Skeletal muscle tissue (tissue), 4 donors: Measurements from ENCODE around the gene PTPRH. TPM values are rescaled to one million over a fixed set of nuclear protein-coding genes. Genes with fewer than 3 reads are reported as not detected.

ENCODE experiments used
- H3K27ac ChIP-seq: one replicate; pipeline ENCODE4 v1.7.0; 2013; ENCODE audit warnings: mild to moderate bottlenecking, low read depth, low read length, inconsistent platforms
- H3K27me3 ChIP-seq, 3 donors: one replicate each; pipeline ENCODE4 v1.7.0; 2013; ENCODE audit warnings: low read length in 3 of 3; ENCODE audit not compliant: control insufficient read depth in 3 of 3, insufficient read depth in 3 of 3
- H3K36me3 ChIP-seq, 3 donors: one replicate each; pipeline ENCODE4 v1.7.0; 2013; ENCODE audit warnings: low read length in 3 of 3; ENCODE audit not compliant: control insufficient read depth in 3 of 3, insufficient read depth in 3 of 3
- H3K4me1 ChIP-seq, 3 donors: one replicate each; pipeline ENCODE4 v1.7.0; 2013; ENCODE audit warnings: low read length in 3 of 3, mild to moderate bottlenecking in 3 of 3; ENCODE audit not compliant: control insufficient read depth in 3 of 3, insufficient read depth in 3 of 3
- H3K4me3 ChIP-seq, 3 donors: one replicate each; pipeline ENCODE4 v1.7.0; 2013; ENCODE audit warnings: low read length in 3 of 3
- H3K9ac ChIP-seq, 3 donors: one replicate each; pipeline ENCODE4 v1.7.0; 2013; ENCODE audit warnings: low read length in 3 of 3, mild to moderate bottlenecking in 3 of 3, moderate library complexity in 2 of 3, low read depth in 1 of 3
- H3K9me3 ChIP-seq, 3 donors: one replicate each; pipeline ENCODE4 v1.7.0; 2013; ENCODE audit warnings: low read length in 3 of 3; ENCODE audit not compliant: control insufficient read depth in 3 of 3
- total RNA-seq: library from RNA; depleted of rRNA; stranded (reverse); fragments of >200 nt; gene quantifications from one replicate; pipeline ENCODE4 v1.2.3, GENCODE V29; 2014
- donor health status: Osteomylitis.

PTPRH gene
- total RNA-seq, 1 donor from 2014 or later, result under 0.01 TPM

- H3K9me3 ChIP-seq, result no peaks in the 10 kb centered on the region
- H3K4me3 ChIP-seq, result no peak overlapping the region
- no peaks in the 10 kb centered on the region for H3K27me3 ChIP-seq
- H3K4me1 ChIP-seq, result no peaks in the 10 kb centered on the region
- H3K9ac ChIP-seq, result no peak overlapping the region
- no peak overlapping the region for H3K27ac ChIP-seq
- peaks cover 59 to 61% (median 60%) of the 10 kb centered on the region in 3 donors for H3K36me3 ChIP-seq
These were observed 22.3 kb upstream of the PTPRH start for GRCh38 chr19:55231391-55232285.

- H3K36me3 ChIP-seq, result peaks cover 52 to 58% (median 57%) of the 10 kb centered on the region in 3 donors
These were observed 21.5 kb upstream of the PTPRH start for GRCh38 chr19:55230780-55231179.

DNA sequence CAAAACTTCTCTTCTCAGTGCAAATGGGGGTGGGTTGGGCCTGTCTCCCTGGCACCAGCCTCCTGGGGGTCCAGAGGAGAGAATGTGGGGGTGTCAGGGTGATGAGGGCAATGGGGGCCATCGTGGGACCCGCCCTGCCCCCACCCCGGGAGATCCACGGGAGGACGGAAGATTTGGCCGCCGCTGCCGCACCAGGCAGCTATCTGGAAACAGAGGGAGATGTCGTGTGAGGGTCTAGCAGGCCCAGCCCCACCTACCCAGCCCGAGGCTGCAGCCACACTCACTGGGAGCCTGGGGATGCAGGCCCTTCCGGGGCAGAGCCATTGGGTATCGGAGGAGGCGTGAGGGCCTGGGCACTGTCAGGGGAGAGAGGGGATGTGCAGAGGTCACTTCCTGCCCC is 21.0 kb upstream of the PTPRH start:
- no peaks in the 10 kb centered on the region for H3K9me3 ChIP-seq
- no peak overlapping the region for H3K9ac ChIP-seq
- H3K27ac ChIP-seq, result no peak overlapping the region
- H3K4me1 ChIP-seq, result no peaks in the 10 kb centered on the region
- peaks cover 51 to 57% (median 57%) of the 10 kb centered on the region in 3 donors for H3K36me3 ChIP-seq
- H3K27me3 ChIP-seq, result no peaks in the 10 kb centered on the region
- H3K4me3 ChIP-seq, result no peak overlapping the region

More at GRCh38 chr19:55230780-55231179, 21.5 kb upstream of the PTPRH start:
- H3K4me3 ChIP-seq, result no peak overlapping the region
- H3K27me3 ChIP-seq, result no peaks in the 10 kb centered on the region
- no peaks in the 10 kb centered on the region for H3K9me3 ChIP-seq
- H3K4me1 ChIP-seq, result no peaks in the 10 kb centered on the region
- H3K9ac ChIP-seq, result no peak overlapping the region
- no peak overlapping the region for H3K27ac ChIP-seq

DNA sequence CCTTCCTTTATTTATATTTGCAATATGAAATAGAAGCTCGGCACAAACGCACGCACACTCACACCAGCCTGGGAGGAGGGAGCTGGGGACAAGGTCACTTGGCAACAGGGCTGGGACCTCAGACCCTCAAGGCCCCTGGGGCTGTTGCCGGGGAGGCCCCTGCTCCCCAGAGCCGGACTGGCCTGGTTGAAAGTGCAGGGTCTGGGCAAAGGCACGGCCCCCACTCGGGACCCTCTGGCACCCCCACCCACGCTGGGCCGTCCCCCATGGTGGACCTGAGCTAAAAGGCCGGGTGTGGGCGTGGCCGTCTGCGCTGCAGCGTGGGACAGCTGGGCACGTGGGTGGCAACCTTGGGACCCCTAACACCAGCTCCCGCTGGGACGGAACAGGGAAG is 20.5 kb upstream of the PTPRH start:
- Histone ChIP-seq H3K4me1 (no peaks in the 10 kb centered on the region), H3K4me3 (no peak overlapping the region), H3K9ac (no peak overlapping the region), H3K9me3 (no peaks in the 10 kb centered on the region), H3K36me3 (peaks cover 46 to 56% (median 52%) of the 10 kb centered on the region in 3 donors), H3K27ac (no peak overlapping the region), H3K27me3 (no peaks in the 10 kb centered on the region)

GRCh38 chr19:55229145-55229788 is 20.0 kb upstream of the PTPRH start:
- Histone ChIP-seq H3K9ac (no peak overlapping the region), H3K27me3 (no peaks in the 10 kb centered on the region), H3K36me3 (peaks cover 41 to 52% (median 47%) of the 10 kb centered on the region in 3 donors), H3K27ac (no peak overlapping the region), H3K9me3 (no peaks in the 10 kb centered on the region), H3K4me3 (no peak overlapping the region), H3K4me1 (no peaks in the 10 kb centered on the region)

GRCh38 chr19:55228403-55229031 is 19.2 kb upstream of the PTPRH start, which contains the start of gene TMEM86B:
Gene TMEM86B (minus strand): TSS chr19:55228763. CDS start chr19:55228741, 22 bp downstream.
- Histone ChIP-seq H3K4me1 (no peaks in the 10 kb centered on the region), H3K27me3 (no peaks in the 10 kb centered on the region), H3K9me3 (no peaks in the 10 kb centered on the region), H3K36me3 (peaks cover 34 to 50% (median 47%) of the 10 kb centered on the region in 3 donors), H3K27ac (no peak within 1 kb of the TSS), H3K4me3 (no peak within 1 kb of the TSS), H3K9ac (no peak within 1 kb of the TSS)

DNA sequence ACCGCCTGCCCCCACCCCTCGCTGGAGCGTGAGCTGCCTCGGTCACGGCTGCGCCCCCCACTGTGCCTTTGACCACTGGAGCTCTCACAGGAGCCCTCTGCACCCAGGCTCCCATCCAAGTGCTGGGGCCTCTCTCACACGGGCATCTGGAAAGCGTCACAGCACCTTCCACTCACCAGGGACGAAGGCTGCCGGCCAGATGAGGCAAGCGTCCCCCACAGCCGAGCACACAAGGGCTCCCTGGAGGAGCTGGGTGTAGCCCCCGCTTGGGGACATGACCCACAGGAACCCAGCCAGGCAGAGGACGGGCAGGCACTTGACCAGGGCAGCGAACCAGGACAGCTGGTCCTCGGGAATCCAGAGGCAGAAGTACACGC is 18.7 kb upstream of the PTPRH start:
- no peaks in the 10 kb centered on the region for H3K9me3 ChIP-seq
- no peak overlapping the region for H3K4me3 ChIP-seq
- H3K4me1 ChIP-seq, result no peaks in the 10 kb centered on the region
- H3K9ac ChIP-seq, result no peak overlapping the region
- no peak overlapping the region for H3K27ac ChIP-seq
- peaks cover 34 to 50% (median 47%) of the 10 kb centered on the region in 3 donors for H3K36me3 ChIP-seq
- no peaks in the 10 kb centered on the region for H3K27me3 ChIP-seq

DNA sequence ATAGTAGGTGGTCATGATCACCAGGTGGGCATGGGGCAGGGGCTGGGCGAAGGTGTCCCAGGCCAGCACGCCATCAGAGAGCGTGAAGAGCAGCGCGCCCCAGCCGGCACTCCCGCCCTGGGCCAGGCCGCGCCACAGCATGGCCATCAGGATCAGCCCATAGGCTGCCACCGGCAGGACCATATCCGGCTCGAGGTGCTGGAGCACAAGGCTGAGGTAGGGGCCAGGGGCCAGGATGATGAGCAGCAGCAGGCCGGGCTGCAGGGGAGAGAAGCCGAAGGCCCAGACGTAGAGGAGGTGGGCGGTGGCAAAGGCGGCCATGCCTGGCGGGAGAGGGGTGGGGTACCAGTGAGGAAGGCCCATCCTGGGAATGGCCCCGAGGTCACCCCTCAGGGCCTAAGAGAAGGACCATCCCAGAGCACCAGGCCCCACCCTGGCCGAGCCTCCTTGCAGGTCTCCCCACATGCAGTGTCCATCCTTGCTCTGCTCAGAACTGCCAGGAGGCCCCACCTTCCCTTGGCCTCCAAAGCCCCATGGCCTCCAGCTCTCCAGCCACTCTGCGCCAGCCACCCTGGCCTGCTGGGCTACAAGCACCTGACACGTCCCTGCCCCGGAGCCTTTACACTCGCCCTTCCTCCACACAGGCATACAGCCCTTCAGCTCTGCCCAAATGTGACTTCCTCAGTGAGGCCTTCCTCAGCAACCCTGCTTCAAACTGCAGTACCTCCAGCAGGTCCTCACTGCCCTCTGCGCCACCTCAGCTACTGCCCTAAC is 18.1 kb upstream of the PTPRH start:
- Histone ChIP-seq H3K27ac (no peak overlapping the region), H3K9me3 (no peaks in the 10 kb centered on the region), H3K9ac (no peak overlapping the region), H3K36me3 (peaks cover 30 to 49% (median 45%) of the 10 kb centered on the region in 3 donors), H3K4me1 (no peaks in the 10 kb centered on the region), H3K4me3 (no peak overlapping the region), H3K27me3 (no peaks in the 10 kb centered on the region)

- no peaks in the 10 kb centered on the region for H3K27me3 ChIP-seq
- peaks cover 24 to 43% (median 39%) of the 10 kb centered on the region in 3 donors for H3K36me3 ChIP-seq
- no peaks in the 10 kb centered on the region for H3K9me3 ChIP-seq
- H3K4me1 ChIP-seq, result no peaks in the 10 kb centered on the region
- no peak overlapping the region for H3K9ac ChIP-seq
- no peak overlapping the region for H3K27ac ChIP-seq
- no peak overlapping the region for H3K4me3 ChIP-seq
These were observed 17.5 kb upstream of the PTPRH start for GRCh38 chr19:55226788-55227187.
